GM23338 (cell line): ENCODE measurements around the gene DTYMK. TPM values are rescaled to one million over a fixed set of nuclear protein-coding genes. Genes with fewer than 3 reads are reported as not detected.

ENCODE experiments used
- ATAC-seq: fragments of 200-7000 bp; cut with Tn5 transposase; 3 replicates; pipeline ENCODE4 v1.9.1; 2020
- DNase-seq: peaks from one replicate; pipeline ENCODE4 v3.0.0-alpha.2; 2015; ENCODE audit warnings: low spot score
- H2AFZ ChIP-seq: fragments of 200-600 bp; sonication (generic); 2 replicates; pipeline ENCODE4 v1.8.0; 2016; ENCODE audit warnings: antibody characterized with exemption, mild to moderate bottlenecking, moderate library complexity
- H3F3A ChIP-seq: fragments of 200-600 bp; sonication (generic); replicated peaks from 2 replicates; pipeline ENCODE4 v1.8.0; 2017; ENCODE audit warnings: antibody characterized with exemption, mixed run types, low read depth
- H3K27ac ChIP-seq: fragments of 200-600 bp; sonication (generic); 2 replicates; pipeline ENCODE4 v1.6.1; 2016; ENCODE audit warnings: low read depth
- H3K27me3 ChIP-seq: fragments of 200-600 bp; sonication (generic); 2 replicates; pipeline ENCODE4 v1.8.0; 2016; ENCODE audit warnings: mild to moderate bottlenecking, mixed run types, moderate library complexity; ENCODE audit not compliant: insufficient read depth
- H3K36me3 ChIP-seq: fragments of 200-600 bp; sonication (generic); 2 replicates; pipeline ENCODE4 v1.8.0; 2016; ENCODE audit warnings: mild to moderate bottlenecking; ENCODE audit not compliant: insufficient read depth
- H3K4me1 ChIP-seq: fragments of 200-600 bp; sonication (generic); 2 replicates; pipeline ENCODE4 v1.8.0; 2016; ENCODE audit warnings: mild to moderate bottlenecking, moderate library complexity; ENCODE audit not compliant: insufficient read depth
- H3K4me2 ChIP-seq: fragments of 200-600 bp; sonication (generic); 2 replicates; pipeline ENCODE4 v1.7.1; 2017; ENCODE audit warnings: mixed run types
- H3K4me3 ChIP-seq: fragments of 200-600 bp; sonication (generic); 2 replicates; pipeline ENCODE4 v1.6.1; 2016; ENCODE audit warnings: mixed run types
- H3K79me2 ChIP-seq: fragments of 200-600 bp; sonication (generic); replicated peaks from 2 replicates; pipeline ENCODE4 v1.8.0; 2017; ENCODE audit warnings: mild to moderate bottlenecking; ENCODE audit not compliant: insufficient read depth
- H3K9me2 ChIP-seq: fragments of 200-600 bp; sonication (generic); 2 replicates; pipeline ENCODE4 v1.8.0; 2017; ENCODE audit not compliant: insufficient read depth
- H4K20me1 ChIP-seq: fragments of 200-600 bp; sonication (generic); replicated peaks from 2 replicates; pipeline ENCODE4 v1.8.0; 2017; ENCODE audit warnings: mild to moderate bottlenecking; ENCODE audit not compliant: insufficient read depth
- H3K27ac Mint-ChIP-seq: 2 replicates; pipeline ENCODE4 v1.8.0; 2020; ENCODE audit warnings: inconsistent platforms, mild to moderate bottlenecking, moderate library complexity, mixed read lengths
- H3K27me3 Mint-ChIP-seq: 3 replicates; pipeline ENCODE4 v1.8.0; 2022; ENCODE audit warnings: low read depth, mild to moderate bottlenecking, moderate library complexity, mixed read lengths, inconsistent platforms; ENCODE audit not compliant: insufficient read depth, poor library complexity
- H3K36me3 Mint-ChIP-seq: 3 replicates; pipeline ENCODE4 v1.8.0; 2021; ENCODE audit warnings: low read depth, mild to moderate bottlenecking, inconsistent platforms, moderate library complexity, mixed read lengths
- H3K4me1 Mint-ChIP-seq: 3 replicates; pipeline ENCODE4 v1.8.0; 2020; ENCODE audit warnings: mild to moderate bottlenecking, inconsistent platforms, mixed read lengths
- H3K4me3 Mint-ChIP-seq: 3 replicates; pipeline ENCODE4 v1.8.0; 2021; ENCODE audit warnings: moderate library complexity, mild to moderate bottlenecking, inconsistent platforms, mixed read lengths
- H3K9me3 Mint-ChIP-seq: 3 replicates; pipeline ENCODE4 v1.8.0; 2020; ENCODE audit warnings: moderate library complexity, mild to moderate bottlenecking, inconsistent platforms, mixed read lengths
- ETS1 ChIP-seq: IDR thresholded peaks from 2 replicates; pipeline ENCODE4 v1.6.1; 2016; ENCODE audit warnings: antibody characterized with exemption
- EZH2 ChIP-seq: fragments of 200-600 bp; sonication (generic); IDR thresholded peaks from one replicate; pipeline ENCODE4 v1.8.0; 2017; ENCODE audit warnings: antibody characterized with exemption, mild to moderate bottlenecking, low read depth; ENCODE audit not compliant: unreplicated experiment
- JUNB ChIP-seq: IDR thresholded peaks from one replicate; pipeline ENCODE4 v1.6.1; 2016; ENCODE audit warnings: antibody characterized with exemption; ENCODE audit not compliant: unreplicated experiment
- ZNF114 ChIP-seq: fragments of 250-450 bp; sonication (Bioruptor Pico); IDR thresholded peaks from 2 replicates; pipeline ENCODE4 v1.5.0; 2020; ENCODE audit warnings: mild to moderate bottlenecking, moderate library complexity
- ZNF462 ChIP-seq: fragments of 250-450 bp; sonication (Bioruptor Pico); IDR thresholded peaks from 2 replicates; pipeline ENCODE4 v1.5.0; 2020; ENCODE audit warnings: mild to moderate bottlenecking, moderate library complexity
- polyA plus RNA-seq: library from polyadenylated mRNA; unstranded; fragments of >200 nt; fragmentation: Nextera tagmentation; extraction: Ambion mirVana; gene quantifications from 2 replicates; pipeline ENCODE4 v1.2.1, GENCODE V29; 2016
- total RNA-seq: library from RNA; depleted of rRNA; stranded (reverse); fragments of >200 nt; shearing (Covaris generic); gene quantifications from 2 replicates; pipeline ENCODE4 v1.2.3, GENCODE V29; 2014

Gene DTYMK
- total and polyA plus RNA-seq, 2 experiments from 2014 or later, result 55.4 to 65.4 TPM

- no peak for TF ChIP-seq ZNF462 (CRISPR knock-in tag)
- TF ChIP-seq ETS1, result no peak
- TF ChIP-seq ZNF114 (CRISPR knock-in tag), result no peak
- no peak for TF ChIP-seq EZH2
Observed at GRCh38 chr2:241680044-241680443, 6.6 kb downstream of the DTYMK start (continued).

- Histone ChIP-seq H3K79me2 (peaks cover 26% of the 10 kb centered on the region; the same call in 1 of the 2 replicates), H3K9me2 (no peaks in the 10 kb centered on the region), H3K4me3 (no peak overlapping the region), H3K4me2 (no peak overlapping the region), H3K36me3 (peaks cover 19% of the 10 kb centered on the region), H3K27ac (no peak overlapping the region), H3F3A (no peaks in the 10 kb centered on the region; the same call in none of the 2 replicates), H2AFZ (no peak overlapping the region), H4K20me1 (peaks cover 17% of the 10 kb centered on the region), H3K27me3 (no peaks in the 10 kb centered on the region), H3K4me1 (no peaks in the 10 kb centered on the region)
- Mint-ChIP-seq H3K27me3 (peaks cover 14% of the 10 kb centered on the region), H3K4me3 (no peak overlapping the region), H3K4me1 (peaks cover under 1% of the 10 kb centered on the region; the same call in 1 of the 3 replicates), H3K27ac (no peak overlapping the region), H3K9me3 (no peaks in the 10 kb centered on the region), H3K36me3 (peaks cover 77% of the 10 kb centered on the region)
- no peak for DNase-seq
- ATAC-seq, result no peak
- TF ChIP-seq ETS1, result no peak
- TF ChIP-seq JUNB, result no peak
- no peak for TF ChIP-seq ZNF462 (CRISPR knock-in tag)
Observed at GRCh38 chr2:241678784-241679540, 7.7 kb downstream of the DTYMK start.
